ENCODE results near the gene DUS3L.

DUS3L gene

GRCh38 chr19:5803441-5803751, 12.4 kb upstream of the DUS3L start:
- POLR2A ChIA-PET (ENCODE audit: low non-redundant PET) = interaction anchor here (1.2 kb wide), 1 partner anchor 24 kb away, joined by 4 read pairs; no protein-coding TSS in a partner anchor
- peak overlapping the region; percentile 39; the same call in 1 of the 2 replicates for H3K27ac ChIP-seq
- DNase-seq (ENCODE audit: low spot score) = no peak
- TF ChIP-seq CTCF (conservative IDR thresholded peaks at IDR 0.05; ENCODE audit: low read depth) = no peak
- CTCF ChIA-PET = interaction anchor here (0.5 to 1.7 kb wide), 28 partner anchors 8 to 241 kb away, joined by 3 to 20 read pairs (median 4); partner anchors contain the start of genes CAPS, CATSPERD, DUS3L and FUT3

GRCh38 chr19:5801796-5802619, 11.0 kb upstream of the DUS3L start:
- POLR2A ChIA-PET (ENCODE audit: low non-redundant PET) = no interaction called here
- TF ChIP-seq CTCF (conservative IDR thresholded peaks at IDR 0.05; ENCODE audit: low read depth) = no peak
- CTCF ChIA-PET = interaction anchor here (0.5 to 0.6 kb wide), 2 partner anchors 8 to 44 kb away, joined by 3 read pairs; no protein-coding TSS in a partner anchor
- no peak overlapping the region for H3K27ac ChIP-seq
- DNase-seq (ENCODE audit: low spot score) = no peak

DNA sequence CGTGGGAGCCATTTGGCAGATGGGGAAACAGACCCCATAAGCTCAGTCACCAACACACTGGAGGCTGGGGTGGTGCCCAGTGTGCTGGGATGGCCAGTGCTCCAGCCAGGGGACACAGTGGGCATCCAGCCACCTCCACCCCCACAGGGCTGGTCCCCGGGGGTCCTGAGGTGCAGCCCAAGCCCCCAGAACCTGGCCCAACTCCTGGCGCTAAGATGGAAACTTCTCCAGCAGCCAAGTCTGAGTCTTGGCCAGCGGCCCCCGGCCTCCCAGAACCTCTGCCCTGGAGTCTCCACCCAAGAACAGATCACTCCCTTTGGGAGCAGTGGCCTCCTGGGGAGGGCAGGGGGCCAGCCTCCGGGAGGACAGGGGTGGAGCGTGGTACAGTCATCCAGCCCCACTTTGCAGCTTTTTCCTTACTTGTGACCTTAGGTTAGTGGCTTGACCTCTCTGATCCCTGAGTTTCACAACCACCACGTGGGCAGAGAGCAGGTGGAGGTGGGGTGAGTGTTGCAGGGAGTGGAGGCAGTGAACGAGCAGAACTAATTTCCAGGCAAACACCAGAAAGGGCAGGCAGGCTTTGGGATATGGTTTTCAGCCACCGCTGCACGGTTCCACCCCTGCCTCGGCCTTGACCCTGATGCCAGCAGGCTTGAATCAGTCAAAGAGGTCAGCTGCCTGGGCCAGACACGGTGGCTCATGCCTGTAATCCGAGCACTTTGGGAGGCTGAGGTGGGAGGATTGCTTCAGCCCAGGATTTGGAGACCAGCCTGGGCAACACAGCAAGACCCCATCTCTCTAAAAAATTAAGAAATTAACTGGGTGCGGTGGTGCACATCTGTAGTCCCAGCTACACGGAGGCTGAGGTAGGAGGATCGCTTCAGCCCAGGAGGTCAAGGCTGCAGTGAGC, 9.7 kb upstream of the DUS3L start:
- POLR2A ChIA-PET (ENCODE audit: low non-redundant PET) = no interaction called here
- CTCF ChIA-PET = no interaction called here
- no peak overlapping the region for H3K27ac ChIP-seq
- no peak for TF ChIP-seq CTCF (conservative IDR thresholded peaks at IDR 0.05; ENCODE audit: low read depth)
- DNase-seq (ENCODE audit: low spot score) = no peak

- CTCF ChIA-PET = interaction anchor here (0.5 kb wide), 1 partner anchor 12 kb away, joined by 3 read pairs; no protein-coding TSS in a partner anchor
- DNase-seq (ENCODE audit: low spot score) = no peak
- TF ChIP-seq CTCF (conservative IDR thresholded peaks at IDR 0.05; ENCODE audit: low read depth) = no peak
- no peak overlapping the region for H3K27ac ChIP-seq
- POLR2A ChIA-PET (ENCODE audit: low non-redundant PET) = no interaction called here
Measured at GRCh38 chr19:5799247-5800241, 8.6 kb upstream of the DUS3L start.

- ChIA-PET CTCF (interaction anchor here (1.0 kb wide), 1 partner anchor 30 kb away, joined by 5 read pairs; no protein-coding TSS in a partner anchor), POLR2A (ENCODE audit: low non-redundant PET) (no interaction called here)
- no peak overlapping the region for H3K27ac ChIP-seq
- no peak for TF ChIP-seq CTCF (conservative IDR thresholded peaks at IDR 0.05; ENCODE audit: low read depth)
- DNase-seq (ENCODE audit: low spot score) = no peak
Measured at GRCh38 chr19:5798244-5798643, 7.3 kb upstream of the DUS3L start.
